B cell (primary cell): ENCODE results near the gene FMNL2.

ENCODE experiments used
- CTCF ChIP-seq: fragments of 200-600 bp; IDR thresholded peaks from one replicate; pipeline ENCODE4 v1.8.0; 2022; ENCODE audit warnings: antibody characterized with exemption, mild to moderate bottlenecking
- EZH2 ChIP-seq: IDR thresholded peaks from 2 replicates; pipeline ENCODE4 v1.6.1; 2012; ENCODE audit warnings: borderline replicate concordance, low read depth, mild to moderate bottlenecking, moderate library complexity, low read length; ENCODE audit not compliant: insufficient read depth, poor library complexity, severe bottlenecking

- TF ChIP-seq CTCF (no peak), EZH2 (no peak)
Observed at GRCh38 chr2:152395572-152395971, 60.6 kb downstream of the FMNL2 start.
